ENCODE results near the gene SUSD5.
"Not testable (repeated sequence)": the region's sequence is repeated elsewhere in the genome, so short reads cannot be mapped to it uniquely, and the experiment has no call there.

Gene SUSD5

DNA sequence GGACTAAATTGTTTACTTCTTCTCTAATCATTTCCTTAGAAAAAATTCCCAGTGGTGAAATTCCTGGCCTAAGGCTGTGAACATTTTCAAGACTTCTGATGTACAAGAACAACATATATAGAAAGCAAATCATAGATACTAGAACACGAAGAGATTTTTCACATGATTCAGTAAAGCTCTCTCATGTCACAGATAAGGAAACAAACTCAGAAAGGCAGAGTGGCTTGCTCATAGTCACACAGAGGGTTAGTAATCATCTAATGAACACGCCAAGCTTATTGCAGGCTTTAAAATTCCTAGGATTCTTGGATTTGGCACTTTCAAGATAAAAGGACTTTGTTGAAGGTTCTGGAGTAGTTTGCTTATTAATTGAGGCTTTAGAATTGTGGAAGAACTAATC lies 78.6 kb downstream of the SUSD5 start:
- no peak overlapping the region for H3K4me2 ChIP-seq (ENCODE audit: low read depth, low read length)

DNA sequence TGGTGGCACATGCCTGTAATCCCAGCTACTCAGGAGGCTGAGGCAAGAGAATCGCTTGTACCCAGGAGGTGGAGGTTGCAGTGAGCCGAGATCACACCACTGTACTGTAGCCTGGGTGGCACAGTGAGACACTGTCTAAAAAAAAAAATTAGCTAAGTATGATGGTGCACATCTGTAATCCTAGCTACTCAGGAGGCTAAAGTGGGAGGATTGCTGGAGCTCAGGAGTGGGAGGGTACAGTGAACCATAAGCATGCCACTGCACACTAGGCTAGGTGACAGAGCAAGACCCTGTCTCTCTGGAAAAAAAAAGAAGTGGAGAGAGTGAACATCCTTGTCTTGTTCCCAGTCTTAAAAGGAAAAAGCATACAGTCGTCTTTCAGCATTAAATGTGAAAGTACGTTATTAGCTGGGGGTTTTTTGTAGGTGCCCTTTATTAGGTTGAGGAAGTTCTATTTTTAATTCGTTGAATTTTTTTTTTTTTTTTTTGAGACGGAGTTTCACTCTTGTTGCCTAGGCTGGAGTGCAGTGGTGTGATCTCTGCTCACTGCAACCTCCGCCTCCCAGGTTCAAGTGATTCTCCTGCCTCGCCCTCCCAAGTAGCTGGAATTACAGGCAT lies 79.5 kb downstream of the SUSD5 start:
- not testable (repeated sequence) for H3K9me2 ChIP-seq (replicated peaks; ENCODE audit: insufficient read depth, low read length); H3K79me2 ChIP-seq (ENCODE audit: low read length); H4K20me1 ChIP-seq (ENCODE audit: insufficient read depth, low read length); H3K27me3 ChIP-seq (replicated peaks; ENCODE audit: insufficient read depth, low read length); H3K9me3 ChIP-seq (replicated peaks; ENCODE audit: insufficient read depth, low read length); H3K36me3 ChIP-seq (replicated peaks; ENCODE audit: insufficient read depth, low read length); H3F3A ChIP-seq (ENCODE audit: insufficient read depth, low read length)
- Histone ChIP-seq H3K4me1 (ENCODE audit: low read length) (peaks cover 22% of the 10 kb centered on the region), H2AFZ (ENCODE audit: low read length) (peak overlapping the region; percentile 41), H3K4me3 (ENCODE audit: low read length) (peak overlapping the region; percentile 46), H3K27ac (ENCODE audit: low read length) (peak overlapping the region; percentile 80), H3K4me2 (ENCODE audit: low read depth, low read length) (peak overlapping the region; percentile 77; the same call in 1 of the 2 replicates), H3K9ac (ENCODE audit: low read length) (peak overlapping the region; percentile 38; the same call in 1 of the 2 replicates)
- peak; percentile 68 for DNase-seq

More for the DNA sequence above, 78.6 kb downstream of the SUSD5 start:
- TF ChIP-seq, protein P1, sequence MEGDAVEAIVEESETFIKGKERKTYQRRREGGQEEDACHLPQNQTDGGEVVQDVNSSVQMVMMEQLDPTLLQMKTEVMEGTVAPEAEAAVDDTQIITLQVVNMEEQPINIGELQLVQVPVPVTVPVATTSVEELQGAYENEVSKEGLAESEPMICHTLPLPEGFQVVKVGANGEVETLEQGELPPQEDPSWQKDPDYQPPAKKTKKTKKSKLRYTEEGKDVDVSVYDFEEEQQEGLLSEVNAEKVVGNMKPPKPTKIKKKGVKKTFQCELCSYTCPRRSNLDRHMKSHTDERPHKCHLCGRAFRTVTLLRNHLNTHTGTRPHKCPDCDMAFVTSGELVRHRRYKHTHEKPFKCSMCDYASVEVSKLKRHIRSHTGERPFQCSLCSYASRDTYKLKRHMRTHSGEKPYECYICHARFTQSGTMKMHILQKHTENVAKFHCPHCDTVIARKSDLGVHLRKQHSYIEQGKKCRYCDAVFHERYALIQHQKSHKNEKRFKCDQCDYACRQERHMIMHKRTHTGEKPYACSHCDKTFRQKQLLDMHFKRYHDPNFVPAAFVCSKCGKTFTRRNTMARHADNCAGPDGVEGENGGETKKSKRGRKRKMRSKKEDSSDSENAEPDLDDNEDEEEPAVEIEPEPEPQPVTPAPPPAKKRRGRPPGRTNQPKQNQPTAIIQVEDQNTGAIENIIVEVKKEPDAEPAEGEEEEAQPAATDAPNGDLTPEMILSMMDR (IDR thresholded peaks at IDR 0.05; ENCODE audit: low read length), result no peak
- TF ChIP-seq EZH2 (optimal IDR thresholded peaks at IDR 0.05; ENCODE audit: low read depth, low read length) (no peak), EZH2phosphoT487 (IDR thresholded peaks at IDR 0.05; ENCODE audit: low read length) (no peak)
- no peaks in the 10 kb centered on the region for H3K79me2 ChIP-seq (ENCODE audit: low read length)
- peaks cover 13% of the 10 kb centered on the region for H3K4me1 ChIP-seq (ENCODE audit: low read length)
- H3K27ac ChIP-seq (ENCODE audit: low read length), result no peak overlapping the region
- no peaks in the 10 kb centered on the region for H3K9me3 ChIP-seq (replicated peaks; ENCODE audit: insufficient read depth, low read length)
- no peaks in the 10 kb centered on the region for H3K9me2 ChIP-seq (replicated peaks; ENCODE audit: insufficient read depth, low read length)
- H2AFZ ChIP-seq (ENCODE audit: low read length), result no peak overlapping the region
- no peak for DNase-seq
- H3K36me3 ChIP-seq (replicated peaks; ENCODE audit: insufficient read depth, low read length), result no peaks in the 10 kb centered on the region
- no peaks in the 10 kb centered on the region for H3K27me3 ChIP-seq (replicated peaks; ENCODE audit: insufficient read depth, low read length)
- H4K20me1 ChIP-seq (ENCODE audit: insufficient read depth, low read length), result no peaks in the 10 kb centered on the region
- H3F3A ChIP-seq (ENCODE audit: insufficient read depth, low read length), result peaks cover 3% of the 10 kb centered on the region; the same call in 1 of the 2 replicates
- H3K4me3 ChIP-seq (ENCODE audit: low read length), result no peak overlapping the region
- H3K9ac ChIP-seq (ENCODE audit: low read length), result no peak overlapping the region

DNA sequence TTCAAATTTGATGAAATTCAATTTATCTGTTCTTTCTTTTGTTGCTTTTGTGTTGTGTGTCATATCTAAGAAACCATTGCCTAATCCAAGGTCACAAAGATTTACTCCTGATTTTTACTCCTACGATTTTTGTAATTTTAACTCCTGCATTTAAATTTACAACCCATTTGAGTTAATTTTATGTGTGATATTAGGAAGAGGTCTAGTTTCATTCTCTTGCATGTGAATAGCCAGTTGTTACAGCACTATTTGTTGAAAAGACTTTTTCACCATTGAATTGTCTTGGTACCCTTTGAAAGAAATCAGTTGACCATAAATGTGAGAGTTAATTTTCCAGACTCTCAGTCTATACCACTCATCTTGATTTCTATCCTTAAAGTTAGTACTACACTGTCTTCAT lies 80.9 kb downstream of the SUSD5 start:
- Histone ChIP-seq H3K9ac (ENCODE audit: low read length) (no peak overlapping the region), H3K9me3 (replicated peaks; ENCODE audit: insufficient read depth, low read length) (no peaks in the 10 kb centered on the region), H3K4me1 (ENCODE audit: low read length) (peaks cover 29% of the 10 kb centered on the region), H3K9me2 (replicated peaks; ENCODE audit: insufficient read depth, low read length) (no peaks in the 10 kb centered on the region), H3K36me3 (replicated peaks; ENCODE audit: insufficient read depth, low read length) (0 out of 2 replicates have a peak, but pooled peaks cover 3% of the 10 kb centered on the region), H3K4me2 (ENCODE audit: low read depth, low read length) (no peak overlapping the region), H3K4me3 (ENCODE audit: low read length) (no peak overlapping the region), H2AFZ (ENCODE audit: low read length) (no peak overlapping the region), H3K27me3 (replicated peaks; ENCODE audit: insufficient read depth, low read length) (no peaks in the 10 kb centered on the region), H3K79me2 (ENCODE audit: low read length) (no peaks in the 10 kb centered on the region), H4K20me1 (ENCODE audit: insufficient read depth, low read length) (no peaks in the 10 kb centered on the region), H3K27ac (ENCODE audit: low read length) (no peak overlapping the region), H3F3A (ENCODE audit: insufficient read depth, low read length) (peaks cover 14% of the 10 kb centered on the region)
- TF ChIP-seq, protein P1 (IDR thresholded peaks at IDR 0.05; ENCODE audit: low read length), result no peak
- TF ChIP-seq EZH2 (optimal IDR thresholded peaks at IDR 0.05; ENCODE audit: low read depth, low read length) (no peak), EZH2phosphoT487 (IDR thresholded peaks at IDR 0.05; ENCODE audit: low read length) (no peak)
- DNase-seq, result no peak

DNA sequence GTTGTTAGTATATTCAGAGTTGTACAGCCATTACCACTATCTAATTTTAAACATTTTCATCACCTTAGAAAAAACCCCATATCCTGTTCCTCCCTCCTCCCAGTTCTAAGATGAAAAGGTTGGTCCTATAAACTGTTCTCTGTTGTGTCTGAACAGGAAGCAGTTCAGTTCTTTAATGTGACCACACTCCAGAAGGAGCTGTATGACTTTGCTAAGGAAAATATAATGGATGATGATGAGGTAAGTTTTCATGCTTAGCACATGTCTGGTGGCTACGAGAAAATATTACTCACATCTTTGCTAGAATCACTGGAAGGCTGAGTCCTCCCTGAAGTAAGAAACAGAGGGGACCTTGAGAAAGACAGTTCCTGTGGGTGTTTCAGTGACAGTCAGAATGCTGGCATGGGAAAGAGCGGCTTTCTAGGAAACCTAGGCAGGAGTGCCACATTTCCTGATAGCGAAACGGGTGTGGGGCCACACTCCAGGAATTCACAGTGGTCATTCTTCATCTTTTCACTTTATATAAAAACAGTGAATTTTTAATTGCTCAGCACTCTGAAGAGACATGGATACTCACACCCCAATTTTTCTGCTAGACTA lies 84.5 kb downstream of the SUSD5 start:
- peaks cover 25% of the 10 kb centered on the region for H3K4me1 ChIP-seq (ENCODE audit: low read length)
- DNase-seq, result peak; percentile 56
- no peaks in the 10 kb centered on the region for H3K9me3 ChIP-seq (replicated peaks; ENCODE audit: insufficient read depth, low read length)
- H3K9me2 ChIP-seq (replicated peaks; ENCODE audit: insufficient read depth, low read length), result no peaks in the 10 kb centered on the region
- peak overlapping the region; percentile 6; the same call in 1 of the 2 replicates for H3K4me3 ChIP-seq (ENCODE audit: low read length)
- H3F3A ChIP-seq (ENCODE audit: insufficient read depth, low read length), result peaks cover 14% of the 10 kb centered on the region
- H3K27ac ChIP-seq (ENCODE audit: low read length), result peak overlapping the region; percentile 47; the same call in 1 of the 2 replicates
- 0 out of 2 replicates have a peak, but pooled peaks cover 3% of the 10 kb centered on the region for H3K36me3 ChIP-seq (replicated peaks; ENCODE audit: insufficient read depth, low read length)
- peak overlapping the region; percentile 23; the same call in 1 of the 2 replicates for H3K9ac ChIP-seq (ENCODE audit: low read length)
- peak overlapping the region; percentile 73 for H2AFZ ChIP-seq (ENCODE audit: low read length)
- H4K20me1 ChIP-seq (ENCODE audit: insufficient read depth, low read length), result no peaks in the 10 kb centered on the region
- H3K79me2 ChIP-seq (ENCODE audit: low read length), result no peaks in the 10 kb centered on the region
- peak overlapping the region; percentile 57 for H3K4me2 ChIP-seq (ENCODE audit: low read depth, low read length)
- TF ChIP-seq, protein P1 (IDR thresholded peaks at IDR 0.05; ENCODE audit: low read length), result no peak
- no peak for TF ChIP-seq EZH2phosphoT487 (IDR thresholded peaks at IDR 0.05; ENCODE audit: low read length)
- no peak for TF ChIP-seq EZH2 (optimal IDR thresholded peaks at IDR 0.05; ENCODE audit: low read depth, low read length)
- no peaks in the 10 kb centered on the region for H3K27me3 ChIP-seq (replicated peaks; ENCODE audit: insufficient read depth, low read length)

Measured in MM.1S (cell line).